ENCODE results near the gene IFNLR1. TPM values are rescaled to one million over a fixed set of nuclear protein-coding genes. Genes with fewer than 3 reads are reported as not detected.

IFNLR1 gene
- total and polyA plus RNA-seq, 2 donors from 2014 or later = 1.6 to 4.8 TPM

DNA sequence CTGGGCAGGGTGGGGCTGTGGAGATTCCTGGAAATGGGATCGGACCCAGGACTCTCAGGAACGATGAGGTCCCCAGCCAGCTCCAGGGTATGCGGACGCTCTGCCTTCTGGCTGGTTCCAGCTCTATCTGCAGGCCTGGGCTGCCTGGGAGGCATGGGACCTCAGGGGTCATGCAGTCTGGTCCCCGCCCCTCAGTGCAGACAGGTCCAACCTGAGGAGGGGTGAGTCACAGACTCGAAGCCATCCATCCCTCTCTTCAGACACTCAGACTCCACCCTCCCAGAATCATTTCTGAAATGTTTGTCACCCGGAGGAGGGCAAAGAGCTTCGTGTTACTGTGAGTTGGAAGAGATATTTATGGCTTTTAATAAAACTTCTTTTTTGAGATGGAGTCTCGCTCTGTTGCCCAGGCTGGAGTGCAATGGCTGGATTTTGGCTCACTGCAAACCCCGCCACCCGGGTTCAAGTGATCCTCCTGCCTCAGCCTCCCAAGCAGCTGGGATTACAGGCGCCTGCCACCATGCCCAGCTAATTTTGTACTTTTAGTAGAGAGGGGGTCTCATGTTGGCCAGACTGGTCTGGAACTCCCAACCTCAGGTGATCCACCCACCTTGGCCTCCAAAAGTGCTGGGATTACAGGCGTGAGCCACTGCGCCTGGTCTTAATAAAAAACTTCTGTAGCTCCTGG is 69.2 kb downstream of the IFNLR1 start:
- TF ChIP-seq, protein P1, sequence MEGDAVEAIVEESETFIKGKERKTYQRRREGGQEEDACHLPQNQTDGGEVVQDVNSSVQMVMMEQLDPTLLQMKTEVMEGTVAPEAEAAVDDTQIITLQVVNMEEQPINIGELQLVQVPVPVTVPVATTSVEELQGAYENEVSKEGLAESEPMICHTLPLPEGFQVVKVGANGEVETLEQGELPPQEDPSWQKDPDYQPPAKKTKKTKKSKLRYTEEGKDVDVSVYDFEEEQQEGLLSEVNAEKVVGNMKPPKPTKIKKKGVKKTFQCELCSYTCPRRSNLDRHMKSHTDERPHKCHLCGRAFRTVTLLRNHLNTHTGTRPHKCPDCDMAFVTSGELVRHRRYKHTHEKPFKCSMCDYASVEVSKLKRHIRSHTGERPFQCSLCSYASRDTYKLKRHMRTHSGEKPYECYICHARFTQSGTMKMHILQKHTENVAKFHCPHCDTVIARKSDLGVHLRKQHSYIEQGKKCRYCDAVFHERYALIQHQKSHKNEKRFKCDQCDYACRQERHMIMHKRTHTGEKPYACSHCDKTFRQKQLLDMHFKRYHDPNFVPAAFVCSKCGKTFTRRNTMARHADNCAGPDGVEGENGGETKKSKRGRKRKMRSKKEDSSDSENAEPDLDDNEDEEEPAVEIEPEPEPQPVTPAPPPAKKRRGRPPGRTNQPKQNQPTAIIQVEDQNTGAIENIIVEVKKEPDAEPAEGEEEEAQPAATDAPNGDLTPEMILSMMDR (IDR thresholded peaks at IDR 0.05; ENCODE audit: borderline replicate concordance, extremely low read depth, insufficient read depth) = no peak
- Histone ChIP-seq H3K27ac (ENCODE audit: low read depth in 2 of 2, low read length in 2 of 2) (no peak overlapping the region), H3K4me3 (ENCODE audit: low read length in 3 of 3) (no peak overlapping the region), H3K36me3 (ENCODE audit: control insufficient read depth in 2 of 3, insufficient read depth in 3 of 3, low read length in 3 of 3) (no peaks in the 10 kb centered on the region), H3K4me1 (ENCODE audit: control insufficient read depth in 2 of 3, insufficient read depth in 2 of 3, low read depth in 1 of 3, low read length in 3 of 3) (peaks cover 0 to 12% (median 9%) of the 10 kb centered on the region in 3 donors), H3K27me3 (ENCODE audit: control insufficient read depth, insufficient read depth, low read length) (no peaks in the 10 kb centered on the region), H3K9ac (ENCODE audit: low read length in 3 of 3) (no peak overlapping the region), H3K9me3 (ENCODE audit: control insufficient read depth in 2 of 3, insufficient read depth in 1 of 3, low read length in 3 of 3) (no peaks in the 10 kb centered on the region)
- peak in 2 of 5 donors; percentile 29 to 73 for DNase-seq
- no peak for FAIRE-seq
- intact Hi-C loops (cut with DNase I) = no loop called here

GRCh38 chr1:24117132-24117531 is 70.0 kb downstream of the IFNLR1 start:
- Histone ChIP-seq H3K27me3 (ENCODE audit: control insufficient read depth, insufficient read depth, low read length) (no peaks in the 10 kb centered on the region), H3K9ac (ENCODE audit: low read length in 3 of 3) (no peak overlapping the region), H3K9me3 (ENCODE audit: control insufficient read depth in 2 of 3, insufficient read depth in 1 of 3, low read length in 3 of 3) (no peaks in the 10 kb centered on the region), H3K27ac (ENCODE audit: low read depth in 2 of 2, low read length in 2 of 2) (no peak overlapping the region), H3K4me3 (ENCODE audit: low read length in 3 of 3) (no peak overlapping the region), H3K36me3 (ENCODE audit: control insufficient read depth in 2 of 3, insufficient read depth in 3 of 3, low read length in 3 of 3) (no peaks in the 10 kb centered on the region), H3K4me1 (ENCODE audit: control insufficient read depth in 2 of 3, insufficient read depth in 2 of 3, low read depth in 1 of 3, low read length in 3 of 3) (peaks cover 0 to 15% (median 9%) of the 10 kb centered on the region in 3 donors)
- intact Hi-C loops (cut with DNase I) = no loop called here
- TF ChIP-seq, protein P1 (IDR thresholded peaks at IDR 0.05; ENCODE audit: borderline replicate concordance, extremely low read depth, insufficient read depth) = no peak
- no peak for FAIRE-seq
- DNase-seq = no peak

DNA sequence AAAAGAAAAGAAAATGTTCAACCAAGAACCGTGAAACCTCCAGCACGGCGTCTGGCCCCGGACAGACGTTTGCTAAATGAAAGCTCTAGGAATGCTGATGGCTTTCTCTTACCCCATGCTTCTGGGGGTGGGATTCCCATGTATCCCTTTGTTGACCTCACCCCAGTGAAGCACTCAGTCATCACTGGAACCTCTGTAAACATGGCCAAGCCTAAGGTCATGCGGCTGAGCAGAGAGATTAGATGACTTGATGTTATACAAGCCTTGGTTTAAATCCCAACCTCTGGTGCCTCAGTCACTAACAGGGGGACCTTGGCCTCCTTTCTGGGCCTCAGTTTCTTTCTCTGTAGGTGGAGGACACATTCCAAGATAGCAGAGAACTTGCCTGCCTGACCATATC is 72.3 kb downstream of the IFNLR1 start:
- intact Hi-C loops (cut with DNase I) = no loop called here
- H3K9ac ChIP-seq (ENCODE audit: low read length in 3 of 3) = no peak overlapping the region
- DNase-seq = no peak
- H3K27me3 ChIP-seq (ENCODE audit: control insufficient read depth, insufficient read depth, low read length) = no peaks in the 10 kb centered on the region
- H3K4me1 ChIP-seq (ENCODE audit: control insufficient read depth in 2 of 3, insufficient read depth in 2 of 3, low read depth in 1 of 3, low read length in 3 of 3) = peaks cover 0 to 7% (median 0%) of the 10 kb centered on the region in 3 donors
- H3K4me3 ChIP-seq (ENCODE audit: low read length in 3 of 3) = no peak overlapping the region
- no peak overlapping the region for H3K27ac ChIP-seq (ENCODE audit: low read depth in 2 of 2, low read length in 2 of 2)
- FAIRE-seq = no peak
- TF ChIP-seq, protein P1 (IDR thresholded peaks at IDR 0.05; ENCODE audit: borderline replicate concordance, extremely low read depth, insufficient read depth) = no peak
- no peaks in the 10 kb centered on the region for H3K36me3 ChIP-seq (ENCODE audit: control insufficient read depth in 2 of 3, insufficient read depth in 3 of 3, low read length in 3 of 3)
- H3K9me3 ChIP-seq (ENCODE audit: control insufficient read depth in 2 of 3, insufficient read depth in 1 of 3, low read length in 3 of 3) = no peaks in the 10 kb centered on the region
